CD4-positive, alpha-beta T cell treated with Interleukin-4 for 1 hour (primary cell): ENCODE data around the gene FABP1.

ENCODE experiments used
- DNase-seq, 2 donors: peaks; one replicate each; pipeline ENCODE4 v3.0.0-alpha.2; 2020 to 2022

The FABP1 gene

GRCh38 chr2:88133875-88134274, 6.0 kb upstream of the FABP1 start:
- DNase-seq, result no peak

GRCh38 chr2:88131999-88132368, 4.1 kb upstream of the FABP1 start:
- no peak for DNase-seq

- no peak for DNase-seq
Measured at GRCh38 chr2:88131201-88131998, 3.5 kb upstream of the FABP1 start.

GRCh38 chr2:88129313-88129959, 1.6 kb upstream of the FABP1 start:
- no peak for DNase-seq

GRCh38 chr2:88128654-88129312, 921 bp upstream of the FABP1 start:
- no peak for DNase-seq

DNA sequence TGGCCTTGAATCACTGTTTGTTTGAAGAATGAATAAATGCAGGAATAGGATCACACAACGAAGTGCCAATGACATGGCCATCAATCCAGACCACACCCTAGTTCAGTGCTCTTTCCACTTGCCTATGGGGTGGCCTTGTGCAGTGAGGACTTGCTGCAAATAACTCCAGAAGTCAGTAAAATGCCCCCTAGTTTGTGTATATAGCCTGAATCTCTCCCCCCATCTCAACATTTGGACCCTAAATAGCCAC, 299 bp downstream of the FABP1 start:
- no peak for DNase-seq

DNA sequence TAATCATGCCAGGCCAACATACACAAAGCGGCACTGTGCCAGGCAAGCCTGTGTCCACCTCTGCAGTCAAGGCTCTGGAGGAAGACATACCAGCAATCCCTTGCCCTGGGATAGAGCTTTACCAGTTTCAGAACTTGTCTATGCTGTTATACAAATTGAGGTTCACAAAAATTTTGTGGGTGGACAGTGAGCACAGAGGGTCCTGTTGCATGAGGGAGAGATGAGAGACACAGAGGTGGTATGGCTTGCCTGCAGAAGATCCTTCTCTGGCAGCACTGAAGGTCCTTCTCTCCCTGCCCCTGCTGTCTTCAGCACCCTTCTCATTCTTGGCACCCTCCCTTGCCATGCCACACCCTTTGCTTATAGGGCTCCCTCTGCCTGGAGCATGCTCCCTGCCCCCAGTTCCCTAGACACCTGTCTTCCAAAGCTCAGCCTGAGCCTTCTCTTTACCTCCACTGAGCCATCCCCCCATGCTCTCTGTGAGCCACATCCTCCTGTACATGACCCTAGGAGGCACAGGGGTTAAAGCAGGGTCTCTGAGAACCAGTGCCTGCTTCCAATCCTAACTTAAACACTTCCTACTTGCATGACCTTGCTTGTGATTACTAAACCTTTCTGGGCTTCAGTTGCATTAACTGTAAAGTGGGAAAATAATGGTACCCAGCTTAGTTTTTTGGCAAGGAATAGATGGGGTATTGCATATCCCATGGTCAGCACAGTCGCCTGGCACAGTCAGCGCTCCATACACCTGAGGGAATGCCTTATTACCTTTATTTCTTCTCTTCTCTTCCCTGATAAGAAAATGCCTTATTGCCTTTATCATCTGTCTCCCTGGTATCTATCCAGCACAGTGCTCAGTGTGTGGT, 857 bp downstream of the FABP1 start:
- no peak for DNase-seq

DNA sequence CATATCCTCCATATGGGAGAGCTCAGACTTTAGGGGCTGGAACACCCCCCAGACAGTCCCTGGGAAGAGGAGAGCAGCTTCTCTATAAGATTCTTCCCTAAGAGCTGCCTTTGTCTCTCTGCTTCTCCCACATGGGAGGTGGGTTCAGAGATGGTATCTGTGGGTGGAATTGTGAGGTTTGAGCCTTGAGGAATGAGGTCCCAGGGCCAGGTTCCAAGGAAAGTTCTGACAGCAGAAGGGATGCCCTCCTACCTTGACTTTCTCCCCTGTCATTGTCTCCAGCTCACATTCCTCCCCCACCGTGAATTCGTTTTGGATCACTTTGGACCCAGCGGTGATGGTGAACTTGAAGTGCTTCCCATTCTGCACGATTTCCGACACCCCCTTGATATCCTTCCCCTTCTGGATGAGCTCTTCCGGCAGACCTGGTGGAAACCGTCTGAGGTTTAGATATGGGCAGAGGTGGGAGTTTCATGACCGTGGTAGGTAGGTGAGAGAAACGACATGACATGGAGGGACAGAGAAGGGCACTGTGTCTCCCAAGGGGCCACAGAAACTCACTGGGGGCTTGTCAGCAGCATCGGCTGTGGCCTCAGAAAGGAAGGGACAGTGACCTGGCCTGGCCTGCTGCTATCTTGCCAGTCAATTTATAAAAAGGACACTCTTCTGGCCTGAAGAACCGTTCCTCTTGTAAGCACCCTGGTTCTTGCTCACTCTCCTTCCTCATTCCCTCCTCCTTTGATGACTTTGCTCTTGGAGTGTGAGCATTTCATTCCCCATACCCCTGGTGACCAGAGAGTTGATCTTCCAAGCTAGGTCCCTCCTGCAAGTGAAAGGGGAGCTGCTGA, 1.7 kb downstream of the FABP1 start:
- DNase-seq, result no peak

DNA sequence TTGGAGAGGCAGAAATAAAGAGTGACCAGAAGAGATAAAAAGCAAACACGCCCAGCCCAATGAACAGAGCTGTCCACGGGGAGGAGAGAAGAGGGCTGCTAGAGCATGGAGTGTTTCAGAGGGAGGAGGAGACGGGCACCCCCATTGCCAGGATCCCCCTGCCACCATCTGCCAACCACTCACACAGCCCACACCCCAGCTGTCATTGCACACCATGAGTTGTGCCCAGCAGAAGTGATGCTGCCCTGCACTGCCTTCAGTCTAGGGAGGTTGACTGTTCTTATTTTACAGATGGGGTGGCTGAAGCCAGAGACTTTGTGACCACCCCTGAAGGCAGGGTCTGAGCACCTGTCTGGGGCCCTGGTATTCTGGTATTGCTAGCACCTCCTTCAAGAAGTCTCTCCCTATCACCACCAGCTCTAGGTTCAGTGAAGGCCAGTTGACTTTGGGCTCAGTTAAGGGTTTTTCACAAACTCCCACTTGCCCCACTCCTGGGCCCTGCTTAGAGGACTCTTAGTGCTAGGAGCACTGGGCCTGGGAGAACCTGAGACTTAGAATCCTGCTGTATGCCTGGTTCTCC, 2.4 kb downstream of the FABP1 start:
- no peak for DNase-seq

GRCh38 chr2:88123975-88124917, 3.6 kb downstream of the FABP1 start:
- no peak for DNase-seq

GRCh38 chr2:88123164-88123974, 4.5 kb downstream of the FABP1 start:
- no peak for DNase-seq

DNA sequence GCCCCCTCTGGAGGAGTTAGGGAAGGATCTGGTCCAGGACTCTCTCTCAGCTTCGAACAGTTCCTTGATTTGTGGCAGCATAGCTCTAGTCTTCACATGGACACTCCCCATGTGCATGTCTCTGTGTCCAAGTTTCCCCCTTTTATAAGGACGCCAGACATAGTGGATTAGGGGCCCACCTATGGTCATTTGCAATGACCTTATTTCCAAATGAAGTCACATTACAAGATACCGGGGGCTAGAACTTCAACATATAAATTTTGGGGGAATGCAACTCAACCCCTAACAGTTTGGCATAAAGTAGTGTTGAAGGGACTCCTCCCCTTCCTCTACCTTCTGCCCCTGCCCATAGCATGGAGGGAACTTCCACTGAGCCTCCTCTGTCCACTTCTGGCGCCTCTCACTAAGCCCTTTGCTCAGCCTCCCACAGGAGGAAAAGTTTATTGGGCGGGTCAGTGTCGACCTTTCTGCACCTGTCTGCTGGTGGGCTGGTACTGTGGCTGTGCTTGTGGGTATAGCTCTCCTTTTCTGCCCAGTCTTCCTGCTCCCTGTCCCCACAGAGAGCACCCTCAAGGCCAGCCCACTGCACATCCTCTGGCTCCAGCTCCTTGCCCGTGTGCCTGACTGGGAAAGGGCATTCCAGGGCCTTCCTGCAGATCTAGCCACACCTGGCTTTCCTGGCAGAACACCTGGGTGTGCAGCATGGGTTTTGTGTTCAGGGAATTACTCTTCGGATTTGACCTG, 5.5 kb downstream of the FABP1 start:
- no peak for DNase-seq

DNA sequence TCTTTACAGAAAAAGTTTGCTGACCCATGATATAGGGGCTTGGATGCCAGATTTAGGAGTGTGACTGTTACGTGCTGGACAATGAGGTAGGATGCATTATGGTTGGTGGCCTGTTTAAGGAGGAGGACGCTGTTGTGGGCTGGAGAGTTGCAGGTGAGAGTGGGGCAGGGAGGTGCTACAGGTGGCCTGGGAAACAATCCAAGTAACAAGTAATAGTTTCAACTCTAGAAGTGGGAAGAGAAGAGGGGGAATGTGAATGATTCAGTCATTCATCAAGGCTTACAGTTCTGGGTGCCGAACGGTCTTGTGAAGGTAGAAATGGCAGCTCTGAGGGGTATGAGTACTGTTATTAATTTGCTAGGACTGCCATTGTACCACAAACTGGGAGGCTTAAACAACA, 6.2 kb downstream of the FABP1 start:
- no peak for DNase-seq

- no peak for DNase-seq
Measured at GRCh38 chr2:88117973-88118372, 9.9 kb downstream of the FABP1 start.

- no peak for DNase-seq
Measured at GRCh38 chr2:88116669-88117432, 11.0 kb downstream of the FABP1 start.

DNA sequence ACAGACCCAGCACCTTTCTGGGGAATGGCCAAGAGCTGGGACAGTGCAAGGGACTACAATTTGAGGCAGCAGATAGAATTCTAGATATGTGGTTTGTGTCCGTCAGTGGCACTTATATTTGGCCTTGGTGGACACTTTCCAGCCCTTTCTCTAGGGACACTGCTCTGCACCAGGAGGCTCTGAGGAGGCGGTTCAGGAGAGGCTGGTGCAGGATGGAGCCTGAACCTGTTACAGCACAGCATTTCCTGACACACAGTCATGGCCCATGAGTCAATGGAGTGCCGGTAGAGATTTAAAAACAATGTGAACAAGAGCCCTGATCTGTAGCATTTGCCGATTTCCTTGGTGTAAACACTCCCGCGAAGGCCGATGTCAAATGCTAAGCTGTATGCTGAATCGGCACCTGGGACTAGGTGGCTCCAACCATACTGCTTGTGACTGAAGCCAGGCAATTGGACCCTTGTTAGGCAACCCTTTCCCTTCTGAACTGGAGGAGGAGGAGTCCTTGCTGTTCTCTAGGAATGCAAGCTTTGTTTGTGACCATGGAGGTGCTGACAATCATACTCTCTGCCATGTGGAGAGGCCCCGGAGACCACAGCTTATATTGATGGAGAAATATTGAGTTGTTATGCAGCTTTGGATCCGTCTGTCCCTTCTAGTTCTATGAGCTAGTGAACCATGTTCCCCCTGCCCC, 11.9 kb downstream of the FABP1 start:
- no peak for DNase-seq

GRCh38 chr2:88114889-88115288, 13.0 kb downstream of the FABP1 start:
- DNase-seq, result no peak

GRCh38 chr2:88113069-88113468, 14.8 kb downstream of the FABP1 start:
- DNase-seq, result no peak
